H1 (cell line): ENCODE measurements around the gene NSDHL. TPM values are rescaled to one million over a fixed set of nuclear protein-coding genes. Genes with fewer than 3 reads are reported as not detected.

Experiments
- ASH2L ChIP-seq: fragments of 200-600, 300-600 bp; sonication (generic); IDR thresholded peaks from one replicate; pipeline ENCODE4 v1.7.1; 2017; ENCODE audit warnings: low read length
- CBX5 ChIP-seq: fragments of 300-800, 300-1000 bp; sonication (generic); IDR thresholded peaks from 2 replicates; pipeline ENCODE4 v1.7.1; 2016; ENCODE audit warnings: antibody characterized with exemption, low read length, low read depth
- CHD7 ChIP-seq: fragments of 300-600 bp; sonication (generic); IDR thresholded peaks from 2 replicates; pipeline ENCODE4 v1.7.1; 2012; ENCODE audit warnings: low read length, moderate library complexity, mild to moderate bottlenecking, inconsistent platforms; ENCODE audit not compliant: insufficient replicate concordance
- JUN ChIP-seq: IDR thresholded peaks from 2 replicates; pipeline ENCODE4 v1.6.1; 2011; ENCODE audit warnings: low read depth, mild to moderate bottlenecking, improper control_type of control experiment, low read length
- KDM1A ChIP-seq: fragments of 200-600, 300-600 bp; sonication (generic); IDR thresholded peaks from 2 replicates; pipeline ENCODE4 v1.7.1; 2016; ENCODE audit warnings: mild to moderate bottlenecking, low read length, borderline replicate concordance
- RFX5 ChIP-seq: IDR thresholded peaks from 2 replicates; pipeline ENCODE4 v1.6.1; 2011; ENCODE audit warnings: low read depth, low read length, improper control_type of control experiment, borderline replicate concordance
- RNF2 ChIP-seq: fragments of 200-900, 300-1000 bp; sonication (generic); IDR thresholded peaks from 2 replicates; pipeline ENCODE4 v1.7.1; 2016; ENCODE audit warnings: borderline replicate concordance, low read depth, mild to moderate bottlenecking, antibody characterized with exemption, low read length; ENCODE audit not compliant: poor library complexity, severe bottlenecking; ENCODE audit errors: missing control alignments
- SIRT6 ChIP-seq: IDR thresholded peaks from one replicate; pipeline ENCODE4 v1.7.1; 2012; ENCODE audit warnings: low read length, inconsistent platforms
- SIX5 ChIP-seq: IDR thresholded peaks from 2 replicates; pipeline ENCODE4 v1.6.1; 2011; ENCODE audit warnings: mild to moderate bottlenecking, low read depth, low read length
- SP1 ChIP-seq: IDR thresholded peaks from 2 replicates; pipeline ENCODE4 v1.6.1; 2011; ENCODE audit warnings: low read depth, low read length
- SP4 ChIP-seq: IDR thresholded peaks from 2 replicates; pipeline ENCODE4 v1.6.1; 2012; ENCODE audit warnings: low read length, inconsistent platforms
- TAF7 ChIP-seq: optimal IDR thresholded peaks from 2 replicates; pipeline ENCODE3; 2011; ENCODE audit warnings: low read depth, mild to moderate bottlenecking, inconsistent platforms, low read length, moderate library complexity, borderline replicate concordance
- TCF12 ChIP-seq: IDR thresholded peaks from 2 replicates; pipeline ENCODE4 v1.6.1; 2011; ENCODE audit warnings: low read depth, mild to moderate bottlenecking, low read length
- polyA plus RNA-seq, 7 experiments: library from polyadenylated mRNA; depleted of rRNA in 3 of 7; stranded (reverse) in 5 of 7; unstranded in 2 of 7; fragments of >200 nt in 5 of 7; fragments of 200-250 nt in 2 of 7; gene quantifications; 1 replicate in 5 of 7; 2 replicates in 1 of 7; 4 replicates in 1 of 7; pipeline versions ENCODE4 v1.2.1 to v1.2.3, GENCODE V29; 2011 to 2013; ENCODE audit warnings: missing spikeins in 2 of 7, mixed read lengths in 2 of 7
- total RNA-seq: library from RNA; stranded (reverse); fragmentation: NEBNext Ultra II Directional; extraction: Animal tissue kit (Norgen Biotek cat#: 25700); gene quantifications from 2 replicates; pipeline ENCODE4 v1.2.1, GENCODE V29; 2021

Gene NSDHL
- total and polyA plus RNA-seq, 2 of the 8 experiments (the other 6 are each of a cell fraction or from before 2014, with no cell fraction given): 31.5 to 34.6 TPM

GRCh38 chrX:152881289-152881688 lies 50.4 kb downstream of the NSDHL start (continued):
- no peak for TF ChIP-seq CHD7
- no peak for TF ChIP-seq SIRT6
- no peak for TF ChIP-seq TAF7
- no peak for TF ChIP-seq SP1
- no peak for TF ChIP-seq KDM1A
- no peak for TF ChIP-seq TCF12
- TF ChIP-seq SIX5: no peak
- no peak for TF ChIP-seq SP4
- TF ChIP-seq ASH2L: no peak
- TF ChIP-seq CBX5: no peak
- TF ChIP-seq JUN: no peak
- TF ChIP-seq RNF2: no peak
- no peak for TF ChIP-seq RFX5
